ENCODE data around the gene BID. TPM values are rescaled to one million over a fixed set of nuclear protein-coding genes. Genes with fewer than 3 reads are reported as not detected.

The BID gene
- polyA plus RNA-seq, 1 donor from 2014 or later, result 88.6 TPM

DNA sequence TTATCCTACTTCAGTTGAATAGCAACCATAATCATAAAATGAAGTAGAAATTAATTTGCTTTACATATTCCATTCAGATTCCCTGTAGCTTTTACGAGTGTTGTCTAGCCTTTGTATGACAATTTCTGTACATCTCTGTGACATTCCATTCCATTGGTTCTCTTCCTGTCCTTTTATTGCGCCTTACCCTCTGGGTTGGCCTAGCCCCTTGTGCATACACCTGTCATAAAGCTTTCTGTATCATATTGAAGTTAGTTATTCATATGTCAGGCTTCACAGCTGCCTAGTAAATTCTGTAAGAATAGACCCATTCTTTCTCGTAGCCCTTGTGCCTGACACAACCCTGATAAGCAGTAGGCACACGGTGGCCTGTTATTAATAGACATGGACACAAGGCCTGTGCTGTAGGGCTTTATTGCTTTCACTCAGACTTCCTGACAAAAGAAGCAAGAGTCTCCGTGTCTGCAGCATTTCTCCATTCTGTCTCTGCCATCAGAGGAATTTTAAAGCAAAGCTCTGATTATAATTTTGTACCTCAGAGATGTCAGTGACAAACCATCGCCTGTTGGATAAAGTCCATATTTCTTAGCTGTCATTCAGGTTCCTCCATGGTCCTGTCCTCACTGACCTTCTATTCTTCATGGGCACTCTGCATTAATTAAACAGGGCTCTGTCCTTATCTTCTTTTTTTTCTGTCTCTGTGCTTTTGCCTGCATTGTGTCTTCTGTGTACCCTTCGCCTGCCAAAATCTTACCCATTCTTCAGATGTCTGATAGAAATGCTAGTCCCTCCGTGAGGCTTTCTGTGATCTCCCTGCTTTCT is 49.4 kb downstream of the BID start:
- Histone ChIP-seq H3K9ac (ENCODE audit: low read length) (no peak overlapping the region), H3K9me3 (ENCODE audit: low read length) (no peaks in the 10 kb centered on the region), H4K20me1 (ENCODE audit: insufficient read depth) (no peaks in the 10 kb centered on the region), H3K4me3 (ENCODE audit: low read length) (no peak overlapping the region), H3F3A (ENCODE audit: insufficient read depth, low read length, poor library complexity, severe bottlenecking) (no peaks in the 10 kb centered on the region), H3K9me2 (ENCODE audit: insufficient read depth, low read length) (no peaks in the 10 kb centered on the region), H2AFZ (ENCODE audit: low read depth, low read length) (no peak overlapping the region), H3K27me3 (ENCODE audit: insufficient read depth, low read depth, low read length) (no peaks in the 10 kb centered on the region), H3K79me2 (replicated peaks; ENCODE audit: insufficient read depth, low read length) (no peaks in the 10 kb centered on the region), H3K4me2 (ENCODE audit: low read length) (no peak overlapping the region), H3K36me3 (ENCODE audit: insufficient read depth, low read length) (peaks cover 6% of the 10 kb centered on the region), H3K27ac (ENCODE audit: low read length) (no peak overlapping the region)
- TF ChIP-seq EZH2 (IDR thresholded peaks at IDR 0.05; ENCODE audit: borderline replicate concordance, insufficient read depth, low read length, poor library complexity, severe bottlenecking), result no peak
- no peak for TF ChIP-seq MXI1 (conservative IDR thresholded peaks at IDR 0.05; ENCODE audit: poor library complexity, severe bottlenecking)
- no peak for TF ChIP-seq RAD21 (conservative IDR thresholded peaks at IDR 0.05)
- no peak for TF ChIP-seq SMC3 (conservative IDR thresholded peaks at IDR 0.05; ENCODE audit: poor library complexity)
- no peak for TF ChIP-seq POLR2AphosphoS5 (IDR thresholded peaks at IDR 0.05)
- TF ChIP-seq, protein P1, sequence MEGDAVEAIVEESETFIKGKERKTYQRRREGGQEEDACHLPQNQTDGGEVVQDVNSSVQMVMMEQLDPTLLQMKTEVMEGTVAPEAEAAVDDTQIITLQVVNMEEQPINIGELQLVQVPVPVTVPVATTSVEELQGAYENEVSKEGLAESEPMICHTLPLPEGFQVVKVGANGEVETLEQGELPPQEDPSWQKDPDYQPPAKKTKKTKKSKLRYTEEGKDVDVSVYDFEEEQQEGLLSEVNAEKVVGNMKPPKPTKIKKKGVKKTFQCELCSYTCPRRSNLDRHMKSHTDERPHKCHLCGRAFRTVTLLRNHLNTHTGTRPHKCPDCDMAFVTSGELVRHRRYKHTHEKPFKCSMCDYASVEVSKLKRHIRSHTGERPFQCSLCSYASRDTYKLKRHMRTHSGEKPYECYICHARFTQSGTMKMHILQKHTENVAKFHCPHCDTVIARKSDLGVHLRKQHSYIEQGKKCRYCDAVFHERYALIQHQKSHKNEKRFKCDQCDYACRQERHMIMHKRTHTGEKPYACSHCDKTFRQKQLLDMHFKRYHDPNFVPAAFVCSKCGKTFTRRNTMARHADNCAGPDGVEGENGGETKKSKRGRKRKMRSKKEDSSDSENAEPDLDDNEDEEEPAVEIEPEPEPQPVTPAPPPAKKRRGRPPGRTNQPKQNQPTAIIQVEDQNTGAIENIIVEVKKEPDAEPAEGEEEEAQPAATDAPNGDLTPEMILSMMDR (IDR thresholded peaks at IDR 0.05; ENCODE audit: poor library complexity, severe bottlenecking), result no peak
- TF ChIP-seq TAF1 (IDR thresholded peaks at IDR 0.05; ENCODE audit: low read depth), result no peak
- no peak for TF ChIP-seq EP300 (conservative IDR thresholded peaks at IDR 0.05; ENCODE audit: poor library complexity, severe bottlenecking)
- no peak for TF ChIP-seq REST (IDR thresholded peaks at IDR 0.05; ENCODE audit: borderline replicate concordance)

DNA sequence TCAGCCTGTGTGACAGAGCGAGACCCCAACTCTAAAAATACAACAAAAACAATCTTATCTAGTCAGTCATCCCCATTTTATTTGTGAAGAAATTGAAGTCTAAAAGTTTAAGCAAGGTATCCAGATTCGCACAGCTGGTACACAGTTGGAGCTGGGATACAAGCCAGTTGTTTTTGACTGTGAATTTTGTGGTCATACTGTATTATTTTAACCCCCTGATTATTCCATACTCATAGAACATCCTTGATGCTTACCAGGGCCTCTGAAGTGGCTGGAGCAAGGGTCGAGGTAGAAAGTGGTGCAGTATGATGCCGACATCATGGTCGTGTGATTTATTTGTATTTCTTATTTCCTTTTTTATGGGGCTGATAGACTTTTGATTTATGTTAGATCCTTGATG is 50.0 kb downstream of the BID start:
- Histone ChIP-seq H4K20me1 (ENCODE audit: insufficient read depth) (no peaks in the 10 kb centered on the region), H2AFZ (ENCODE audit: low read depth, low read length) (no peak overlapping the region), H3K27me3 (ENCODE audit: insufficient read depth, low read depth, low read length) (no peaks in the 10 kb centered on the region), H3K4me2 (ENCODE audit: low read length) (no peak overlapping the region), H3K27ac (ENCODE audit: low read length) (no peak overlapping the region), H3K9me2 (ENCODE audit: insufficient read depth, low read length) (no peaks in the 10 kb centered on the region), H3K4me3 (ENCODE audit: low read length) (no peak overlapping the region), H3K9ac (ENCODE audit: low read length) (no peak overlapping the region), H3K36me3 (ENCODE audit: insufficient read depth, low read length) (peaks cover 6% of the 10 kb centered on the region), H3K9me3 (ENCODE audit: low read length) (no peaks in the 10 kb centered on the region), H3F3A (ENCODE audit: insufficient read depth, low read length, poor library complexity, severe bottlenecking) (no peaks in the 10 kb centered on the region), H3K79me2 (replicated peaks; ENCODE audit: insufficient read depth, low read length) (no peaks in the 10 kb centered on the region)
- TF ChIP-seq POLR2AphosphoS5 (IDR thresholded peaks at IDR 0.05) (no peak), RAD21 (conservative IDR thresholded peaks at IDR 0.05) (no peak), TAF1 (IDR thresholded peaks at IDR 0.05; ENCODE audit: low read depth) (no peak), EP300 (conservative IDR thresholded peaks at IDR 0.05; ENCODE audit: poor library complexity, severe bottlenecking) (no peak), EZH2 (IDR thresholded peaks at IDR 0.05; ENCODE audit: borderline replicate concordance, insufficient read depth, low read length, poor library complexity, severe bottlenecking) (no peak), SMC3 (conservative IDR thresholded peaks at IDR 0.05; ENCODE audit: poor library complexity) (no peak), REST (IDR thresholded peaks at IDR 0.05; ENCODE audit: borderline replicate concordance) (no peak), MXI1 (conservative IDR thresholded peaks at IDR 0.05; ENCODE audit: poor library complexity, severe bottlenecking) (no peak)
- TF ChIP-seq, protein P1 (IDR thresholded peaks at IDR 0.05; ENCODE audit: poor library complexity, severe bottlenecking), result no peak

Measured in neural cell (in vitro differentiated cells).